Kidney epithelial cell (primary cell): Measurements from ENCODE around the gene DPP4. TPM values are rescaled to one million over a fixed set of nuclear protein-coding genes. Genes with fewer than 3 reads are reported as not detected.

Experiments
- DNase-seq: peaks from one replicate; pipeline ENCODE4 v3.0.0-alpha.2; 2010; ENCODE audit warnings: low read depth
- H3K27me3 ChIP-seq: 2 replicates; pipeline ENCODE4 v1.6.0; 2011; ENCODE audit warnings: low read length; ENCODE audit not compliant: control insufficient read depth, insufficient read depth
- H3K36me3 ChIP-seq: 2 replicates; pipeline ENCODE4 v1.5.1; 2011; ENCODE audit warnings: low read length; ENCODE audit not compliant: control insufficient read depth, insufficient read depth
- H3K4me3 ChIP-seq: 2 replicates; pipeline ENCODE4 v1.5.1; 2011; ENCODE audit warnings: low read depth, mild to moderate bottlenecking, control low read depth, low read length
- CTCF ChIP-seq: IDR thresholded peaks from 2 replicates; pipeline ENCODE4 v1.5.1; 2011; ENCODE audit warnings: mild to moderate bottlenecking, moderate library complexity, low read length, control low read depth, inconsistent platforms; ENCODE audit not compliant: insufficient read depth, poor library complexity, severe bottlenecking
- total RNA-seq: library from RNA; depleted of rRNA; stranded (reverse); fragments of >200 nt; gene quantifications from 2 replicates; pipeline ENCODE4 v1.2.3, GENCODE V29; 2015

The DPP4 gene
- total RNA-seq, 1 donor from 2014 or later: 61.6 TPM

- Histone ChIP-seq H3K4me3 (no peak overlapping the region), H3K36me3 (no peaks in the 10 kb centered on the region), H3K27me3 (no peaks in the 10 kb centered on the region)
- TF ChIP-seq CTCF: no peak
- DNase-seq: no peak
These were observed 18.0 kb upstream of the DPP4 start for GRCh38 chr2:162092008-162092390.

GRCh38 chr2:162091325-162092007, 17.5 kb upstream of the DPP4 start:
- no peaks in the 10 kb centered on the region for H3K36me3 ChIP-seq
- peak; percentile 79 for DNase-seq
- no peaks in the 10 kb centered on the region for H3K27me3 ChIP-seq
- TF ChIP-seq CTCF: peak; percentile 66
- no peak overlapping the region for H3K4me3 ChIP-seq

- no peaks in the 10 kb centered on the region for H3K27me3 ChIP-seq
- H3K36me3 ChIP-seq: no peaks in the 10 kb centered on the region
- TF ChIP-seq CTCF: no peak
- DNase-seq: no peak
- no peak overlapping the region for H3K4me3 ChIP-seq
These were observed 16.1 kb upstream of the DPP4 start for GRCh38 chr2:162090109-162090508.

- TF ChIP-seq CTCF: no peak
- Histone ChIP-seq H3K36me3 (no peaks in the 10 kb centered on the region), H3K27me3 (no peaks in the 10 kb centered on the region), H3K4me3 (no peak overlapping the region)
- no peak for DNase-seq
These were observed 12.9 kb upstream of the DPP4 start for GRCh38 chr2:162086904-162087303.

GRCh38 chr2:162085090-162085891, 11.3 kb upstream of the DPP4 start:
- Histone ChIP-seq H3K36me3 (no peaks in the 10 kb centered on the region), H3K27me3 (no peaks in the 10 kb centered on the region), H3K4me3 (no peak overlapping the region)
- DNase-seq: peak; percentile 72
- TF ChIP-seq CTCF: no peak

GRCh38 chr2:162084536-162084935, 10.5 kb upstream of the DPP4 start:
- no peak for DNase-seq
- no peak overlapping the region for H3K4me3 ChIP-seq
- no peaks in the 10 kb centered on the region for H3K36me3 ChIP-seq
- no peaks in the 10 kb centered on the region for H3K27me3 ChIP-seq
- TF ChIP-seq CTCF: no peak
